ENCODE data around the gene FNIP1.

FNIP1 gene

GRCh38 chr5:131617140-131617822 is 179.5 kb downstream of the FNIP1 start:
- no peak overlapping the region for H3K4me2 ChIP-seq
- peaks cover 13 to 99% (median 74%) of the 10 kb centered on the region in 11 experiments; a peak in 19 of 22 replicates for H4K20me1 ChIP-seq
- no peak overlapping the region for H3K27ac ChIP-seq
- peaks cover 13 to 60% (median 50%) of the 10 kb centered on the region in 11 experiments for H3K9me3 ChIP-seq (replicated peaks in 1 of 11)
- no peak for TF ChIP-seq Cebpa-rat (IDR thresholded peaks at IDR 0.05)
- H3K4me3 ChIP-seq, result no peak overlapping the region
- H3K36me3 ChIP-seq, result peaks cover 13 to 94% (median 79%) of the 10 kb centered on the region in 11 experiments
- H3K9ac ChIP-seq, result no peak overlapping the region
- peaks cover 5 to 12% (median 9%) of the 10 kb centered on the region in 10 experiments; a peak in 13 of 20 replicates for H3K4me1 ChIP-seq
- no peaks in the 10 kb centered on the region for H3K27me3 ChIP-seq

DNA sequence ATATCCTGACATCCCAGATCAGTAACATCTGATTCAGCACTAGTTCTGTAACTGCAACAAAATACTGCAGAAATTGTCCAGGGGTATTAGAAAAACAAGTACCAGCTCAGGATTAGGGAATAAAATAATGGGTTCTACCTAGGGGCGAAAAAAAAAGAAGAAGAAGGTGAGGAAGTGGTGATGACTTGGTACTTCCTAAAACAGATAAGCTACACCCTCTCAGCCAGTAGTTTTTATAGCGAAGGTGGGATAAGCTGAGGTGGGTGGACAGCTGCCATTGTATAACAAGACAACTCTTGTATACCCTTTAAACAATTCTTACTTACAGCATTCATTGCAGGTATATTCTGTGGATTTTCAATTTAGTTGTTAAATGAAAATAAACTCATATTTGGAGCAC is 180.9 kb downstream of the FNIP1 start:
- no peak overlapping the region for H3K4me3 ChIP-seq
- H3K9me3 ChIP-seq (replicated peaks in 1 of 11), result peaks cover 13 to 67% (median 51%) of the 10 kb centered on the region in 11 experiments
- H3K4me2 ChIP-seq, result peak overlapping the region in 2 of 11 experiments; percentile 5 to 13; a peak in 1 of 22 replicates
- H3K4me1 ChIP-seq, result peaks cover 5 to 12% (median 9%) of the 10 kb centered on the region in 10 experiments; a peak in 13 of 20 replicates
- no peak overlapping the region for H3K27ac ChIP-seq
- H3K36me3 ChIP-seq, result peaks cover 6 to 93% (median 79%) of the 10 kb centered on the region in 11 experiments
- no peak for TF ChIP-seq Cebpa-rat (IDR thresholded peaks at IDR 0.05)
- no peak overlapping the region for H3K9ac ChIP-seq
- no peaks in the 10 kb centered on the region for H3K27me3 ChIP-seq
- H4K20me1 ChIP-seq, result peaks cover 7 to 99% (median 65%) of the 10 kb centered on the region in 11 experiments; a peak in 19 of 22 replicates

DNA sequence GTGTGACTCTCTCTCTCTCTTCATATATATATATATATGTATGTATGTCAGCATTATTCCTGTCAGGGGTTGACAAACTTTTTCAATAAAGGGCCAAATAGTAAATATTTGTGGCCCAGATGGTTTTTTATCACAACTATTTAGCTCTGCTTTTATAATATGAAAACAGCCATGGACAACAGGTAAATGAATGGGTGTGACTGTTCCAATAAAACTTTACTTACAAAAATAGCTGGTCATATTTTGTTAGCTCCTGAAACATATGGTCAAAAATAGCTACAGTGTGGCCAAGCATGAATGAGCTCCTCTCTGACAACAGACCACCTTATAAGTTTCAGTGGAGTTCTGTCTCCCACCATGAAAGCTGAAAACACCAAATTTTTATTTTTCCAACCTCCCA is 183.4 kb downstream of the FNIP1 start:
- Histone ChIP-seq H3K27ac (no peak overlapping the region), H4K20me1 (peaks cover 14 to 99% (median 65%) of the 10 kb centered on the region in 11 experiments; a peak in 17 of 22 replicates), H3K4me1 (peaks cover 12 to 27% (median 19%) of the 10 kb centered on the region in 10 experiments), H3K36me3 (peaks cover 9 to 98% (median 81%) of the 10 kb centered on the region in 11 experiments), H3K9me3 (replicated peaks in 1 of 11) (peaks cover 13 to 76% (median 57%) of the 10 kb centered on the region in 11 experiments), H3K4me3 (no peak overlapping the region), H3K4me2 (peak overlapping the region in 4 of 11 experiments; percentile 19 to 30 (median 26); a peak in 5 of 22 replicates), H3K9ac (no peak overlapping the region), H3K27me3 (no peaks in the 10 kb centered on the region)
- no peak for TF ChIP-seq Cebpa-rat (IDR thresholded peaks at IDR 0.05)

DNA sequence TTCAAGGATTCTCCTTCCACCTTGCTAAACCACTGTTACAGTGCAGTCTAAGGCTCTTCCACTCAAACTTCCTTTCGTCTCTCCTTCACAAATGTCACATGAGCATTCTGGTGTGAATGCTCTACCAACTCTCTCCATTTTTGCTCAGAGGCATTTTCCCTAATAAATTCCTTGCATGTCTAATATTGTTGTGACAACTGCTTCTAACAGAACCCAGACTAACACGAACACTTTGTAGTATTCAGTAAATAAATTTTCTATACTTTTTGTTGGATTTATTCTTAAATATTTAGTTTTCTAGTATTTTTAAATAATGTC is 185.8 kb downstream of the FNIP1 start:
- H3K36me3 ChIP-seq, result peaks cover 9 to 83% (median 63%) of the 10 kb centered on the region in 11 experiments
- H4K20me1 ChIP-seq, result peaks cover 27 to 99% (median 81%) of the 10 kb centered on the region in 11 experiments; a peak in 17 of 22 replicates
- H3K9ac ChIP-seq, result no peak overlapping the region
- no peak overlapping the region for H3K4me2 ChIP-seq
- no peak overlapping the region for H3K27ac ChIP-seq
- peaks cover 17 to 33% (median 20%) of the 10 kb centered on the region in 10 experiments for H3K4me1 ChIP-seq
- no peak overlapping the region for H3K4me3 ChIP-seq
- TF ChIP-seq Cebpa-rat (IDR thresholded peaks at IDR 0.05), result no peak
- H3K27me3 ChIP-seq, result no peaks in the 10 kb centered on the region
- peaks cover 13 to 61% (median 40%) of the 10 kb centered on the region in 11 experiments for H3K9me3 ChIP-seq (replicated peaks in 1 of 11)

GRCh38 chr5:131610198-131611063 is 186.4 kb downstream of the FNIP1 start:
- peaks cover 27 to 99% (median 78%) of the 10 kb centered on the region in 11 experiments; a peak in 18 of 22 replicates for H4K20me1 ChIP-seq
- H3K4me3 ChIP-seq, result no peak overlapping the region
- H3K27me3 ChIP-seq, result no peaks in the 10 kb centered on the region
- H3K9me3 ChIP-seq (replicated peaks in 1 of 11), result peaks cover 13 to 55% (median 34%) of the 10 kb centered on the region in 11 experiments
- TF ChIP-seq Cebpa-rat (IDR thresholded peaks at IDR 0.05), result no peak
- H3K9ac ChIP-seq, result no peak overlapping the region
- H3K4me2 ChIP-seq, result no peak overlapping the region
- no peak overlapping the region for H3K27ac ChIP-seq
- H3K36me3 ChIP-seq, result peaks cover 9 to 77% (median 58%) of the 10 kb centered on the region in 11 experiments
- peaks cover 12 to 33% (median 18%) of the 10 kb centered on the region in 10 experiments for H3K4me1 ChIP-seq

DNA sequence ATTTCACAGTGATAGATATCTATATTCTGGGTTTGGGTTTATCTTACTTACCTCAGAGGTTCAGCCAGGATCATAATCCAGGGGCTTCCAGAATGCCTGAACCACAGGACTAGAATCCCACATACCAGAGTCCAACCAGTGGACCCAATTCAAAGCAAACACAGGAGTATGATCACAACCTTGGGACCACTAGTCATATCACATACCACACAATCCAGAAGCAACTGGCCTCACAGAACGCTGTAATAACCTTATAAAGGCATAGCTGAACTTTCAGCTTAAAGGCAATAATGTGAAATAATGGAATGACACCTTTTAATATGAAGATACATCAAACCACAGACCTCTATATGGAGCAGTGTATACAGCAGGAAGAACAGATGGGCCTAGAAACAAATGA is 187.0 kb downstream of the FNIP1 start:
- no peak overlapping the region for H3K4me3 ChIP-seq
- H3K36me3 ChIP-seq, result peaks cover 5 to 73% (median 51%) of the 10 kb centered on the region in 11 experiments
- TF ChIP-seq Cebpa-rat (IDR thresholded peaks at IDR 0.05), result no peak
- H3K9ac ChIP-seq, result no peak overlapping the region
- peaks cover 27 to 99% (median 75%) of the 10 kb centered on the region in 11 experiments; a peak in 18 of 22 replicates for H4K20me1 ChIP-seq
- no peaks in the 10 kb centered on the region for H3K27me3 ChIP-seq
- H3K9me3 ChIP-seq (replicated peaks in 1 of 11), result peaks cover 9 to 48% (median 28%) of the 10 kb centered on the region in 11 experiments; a peak in 21 of 22 replicates
- no peak overlapping the region for H3K27ac ChIP-seq
- peaks cover 12 to 33% (median 18%) of the 10 kb centered on the region in 10 experiments for H3K4me1 ChIP-seq
- peak overlapping the region in 2 of 11 experiments; percentile 42 to 50; a peak in 3 of 22 replicates for H3K4me2 ChIP-seq

DNA sequence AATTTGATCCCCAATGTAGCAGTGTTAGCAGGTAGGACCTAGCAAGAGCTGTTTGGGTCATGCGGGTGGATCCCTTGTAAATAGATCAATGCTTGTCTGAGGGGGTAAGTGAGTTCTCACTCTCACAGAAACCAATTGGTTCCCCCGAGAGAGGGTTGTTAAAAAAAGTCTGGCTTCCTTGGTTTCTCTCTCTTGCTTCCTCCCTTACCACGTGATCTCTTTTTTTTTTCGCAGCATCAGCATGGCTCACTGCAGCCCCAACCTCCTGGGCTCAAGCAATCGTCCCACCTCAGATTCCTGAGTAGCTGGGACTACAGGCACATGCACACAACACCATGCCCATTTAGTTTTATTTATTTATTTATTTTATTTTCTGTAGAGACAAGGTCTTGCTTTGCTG is 188.2 kb downstream of the FNIP1 start:
- Histone ChIP-seq H4K20me1 (peaks cover 27 to 96% (median 78%) of the 10 kb centered on the region in 11 experiments; a peak in 19 of 22 replicates), H3K4me1 (peaks cover 11 to 27% (median 15%) of the 10 kb centered on the region in 10 experiments), H3K27ac (peak overlapping the region in 1 of 11 experiments; percentile 21; a peak in 1 of 22 replicates), H3K4me2 (peak overlapping the region; percentile 32 to 59 (median 50)), H3K36me3 (peaks cover 8 to 73% (median 49%) of the 10 kb centered on the region in 11 experiments; a peak in 21 of 22 replicates), H3K4me3 (no peak overlapping the region), H3K9ac (no peak overlapping the region), H3K9me3 (replicated peaks in 1 of 11) (peaks cover 0 to 36% (median 16%) of the 10 kb centered on the region in 11 experiments; a peak in 14 of 22 replicates), H3K27me3 (no peaks in the 10 kb centered on the region)
- TF ChIP-seq Cebpa-rat (IDR thresholded peaks at IDR 0.05), result no peak

DNA sequence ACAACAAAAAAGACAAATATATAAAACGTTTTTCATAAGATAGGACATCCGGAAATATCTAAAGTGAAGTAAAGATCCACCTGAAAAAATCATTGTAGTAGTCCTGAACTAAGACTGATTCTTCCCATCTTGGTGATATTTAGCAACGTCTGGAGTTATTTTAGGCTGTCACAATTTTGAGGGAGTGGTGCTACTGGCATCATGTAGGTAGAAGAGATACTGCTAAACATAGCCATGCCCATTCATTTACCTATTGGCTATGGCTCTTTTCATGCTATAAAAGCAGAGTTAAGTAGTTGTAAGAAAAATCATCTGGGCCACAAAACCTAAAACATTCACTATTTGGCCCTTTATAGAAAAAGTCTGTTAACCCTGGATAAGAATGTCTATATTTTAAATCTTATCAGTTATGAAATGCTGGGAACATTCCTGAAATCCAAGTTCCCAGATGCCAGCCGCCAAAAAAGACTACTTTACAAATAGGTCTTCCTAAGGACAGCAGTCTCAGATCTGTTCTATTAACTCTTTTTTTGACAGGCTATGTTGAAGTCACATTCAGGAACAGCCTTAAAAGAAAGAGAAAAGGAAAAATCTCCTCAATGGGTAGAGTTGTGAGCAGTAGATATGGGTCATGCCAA is 188.8 kb downstream of the FNIP1 start:
- no peak for TF ChIP-seq Cebpa-rat (IDR thresholded peaks at IDR 0.05)
- Histone ChIP-seq H3K9me3 (replicated peaks in 1 of 11) (peaks cover 0 to 35% (median 16%) of the 10 kb centered on the region in 11 experiments; a peak in 13 of 22 replicates), H3K27ac (peak overlapping the region in 1 of 11 experiments; percentile 21; a peak in 1 of 22 replicates), H3K36me3 (peaks cover 12 to 73% (median 45%) of the 10 kb centered on the region in 11 experiments; a peak in 21 of 22 replicates), H3K9ac (no peak overlapping the region), H3K4me1 (peaks cover 11 to 26% (median 15%) of the 10 kb centered on the region in 10 experiments), H3K4me3 (no peak overlapping the region), H3K27me3 (no peaks in the 10 kb centered on the region), H3K4me2 (peak overlapping the region; percentile 32 to 59 (median 50); a peak in 20 of 22 replicates), H4K20me1 (peaks cover 27 to 91% (median 73%) of the 10 kb centered on the region in 11 experiments; a peak in 19 of 22 replicates)
